ENCODE results near the gene CFI.

DNA sequence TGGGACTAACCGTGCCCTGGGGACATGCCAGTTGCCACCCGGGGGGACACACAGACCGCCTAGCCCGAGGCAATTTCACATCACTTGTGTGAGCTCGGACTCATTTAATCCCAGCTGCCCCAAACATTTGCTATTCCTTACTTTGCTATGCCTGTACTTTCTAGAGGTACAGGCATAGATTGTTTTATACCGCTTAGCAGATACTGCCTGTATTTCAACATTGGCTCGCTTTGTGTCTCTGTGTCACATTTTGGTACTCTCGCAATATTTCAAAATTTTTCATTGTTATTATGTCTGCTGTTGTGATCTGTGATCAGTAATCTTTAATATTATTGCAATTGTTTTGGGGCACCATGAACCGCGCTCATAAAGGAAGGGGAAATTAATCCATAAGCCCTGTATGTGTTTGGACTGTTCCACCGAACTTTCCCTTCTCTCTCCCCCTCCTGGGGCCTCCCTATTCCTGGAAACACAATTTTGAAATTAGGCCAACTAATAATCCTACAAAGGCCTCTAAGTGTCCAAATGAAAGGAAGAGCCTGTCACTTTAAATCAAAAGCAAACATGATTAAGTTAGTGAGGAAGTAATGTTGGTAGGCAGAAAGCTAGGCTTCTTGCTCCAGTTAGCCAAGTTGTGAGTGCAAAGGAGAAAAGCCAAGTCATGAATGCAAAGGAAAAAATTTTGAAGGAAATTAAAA, 98.0 kb downstream of the CFI start:
- TF ChIP-seq GATA2 (IDR thresholded peaks at IDR 0.05; ENCODE audit: low read depth, low read length) (no peak), GATA3 (IDR thresholded peaks at IDR 0.05; ENCODE audit: low read depth, low read length) (no peak)

Data from SH-SY5Y (cell line).